Body of pancreas (tissue), 4 donors: Measurements from ENCODE around the gene CD209.

Experiments
- POLR2A ChIP-seq, 3 donors: fragments of 450-650 bp; IDR thresholded peaks; one replicate each; pipeline ENCODE4 v1.6.1; 2016; ENCODE audit warnings: antibody characterized with exemption in 3 of 3, mild to moderate bottlenecking in 2 of 3
- TF ChIP-seq, protein P1 (sequence below), 7 experiments: fragments of 450-650 bp in 4 of 7; fragments of 200-600 bp in 3 of 7; sonication (generic) in 3 of 7; IDR thresholded peaks; one replicate each; pipeline ENCODE4 v1.5.1; 2016 to 2019; ENCODE audit warnings: antibody characterized with exemption in 7 of 7

DNA sequence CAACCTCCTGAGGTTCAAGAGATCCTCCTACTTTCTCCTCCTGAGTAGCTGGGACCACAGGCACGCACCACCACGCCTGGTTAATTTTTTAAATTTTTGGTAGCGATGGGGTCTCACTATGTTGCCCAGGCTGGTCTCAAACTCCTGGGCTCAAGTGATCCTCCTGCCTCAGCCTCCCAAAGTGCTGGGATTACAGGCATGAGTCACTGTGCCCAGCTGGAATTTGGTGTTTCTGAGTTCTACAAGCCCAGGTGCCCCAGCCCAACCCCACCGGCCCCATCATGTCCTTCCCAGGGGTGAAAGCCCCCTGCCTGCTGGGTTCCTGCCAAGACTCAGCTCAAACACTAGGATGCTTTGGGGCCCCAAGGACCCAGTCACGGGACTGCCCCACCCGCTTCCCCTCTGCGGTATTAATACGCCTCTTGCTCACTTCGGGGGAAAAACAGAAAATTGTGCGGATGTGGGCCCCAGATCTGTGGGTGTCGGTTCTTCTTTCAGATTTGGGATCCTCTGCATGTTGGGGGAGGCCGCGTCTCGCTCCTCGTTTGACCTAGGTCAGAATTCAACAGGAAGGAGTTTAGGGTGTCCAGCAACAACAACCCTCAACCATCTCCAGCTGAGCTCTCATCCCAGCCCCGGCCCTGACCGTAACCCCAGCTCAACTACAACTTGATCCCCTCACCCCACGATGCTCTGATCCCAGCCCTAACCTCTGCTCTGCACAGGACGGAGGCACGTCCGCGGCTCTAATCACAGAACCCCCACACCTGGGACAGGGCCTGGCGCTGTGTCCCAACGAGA, 41.7 kb downstream of the CD209 start:
- TF ChIP-seq, protein P1, sequence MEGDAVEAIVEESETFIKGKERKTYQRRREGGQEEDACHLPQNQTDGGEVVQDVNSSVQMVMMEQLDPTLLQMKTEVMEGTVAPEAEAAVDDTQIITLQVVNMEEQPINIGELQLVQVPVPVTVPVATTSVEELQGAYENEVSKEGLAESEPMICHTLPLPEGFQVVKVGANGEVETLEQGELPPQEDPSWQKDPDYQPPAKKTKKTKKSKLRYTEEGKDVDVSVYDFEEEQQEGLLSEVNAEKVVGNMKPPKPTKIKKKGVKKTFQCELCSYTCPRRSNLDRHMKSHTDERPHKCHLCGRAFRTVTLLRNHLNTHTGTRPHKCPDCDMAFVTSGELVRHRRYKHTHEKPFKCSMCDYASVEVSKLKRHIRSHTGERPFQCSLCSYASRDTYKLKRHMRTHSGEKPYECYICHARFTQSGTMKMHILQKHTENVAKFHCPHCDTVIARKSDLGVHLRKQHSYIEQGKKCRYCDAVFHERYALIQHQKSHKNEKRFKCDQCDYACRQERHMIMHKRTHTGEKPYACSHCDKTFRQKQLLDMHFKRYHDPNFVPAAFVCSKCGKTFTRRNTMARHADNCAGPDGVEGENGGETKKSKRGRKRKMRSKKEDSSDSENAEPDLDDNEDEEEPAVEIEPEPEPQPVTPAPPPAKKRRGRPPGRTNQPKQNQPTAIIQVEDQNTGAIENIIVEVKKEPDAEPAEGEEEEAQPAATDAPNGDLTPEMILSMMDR (IDR thresholded peaks at IDR 0.05) = no peak
- no peak for TF ChIP-seq POLR2A (IDR thresholded peaks at IDR 0.05)
